GM23248 (cell line): ENCODE data around the gene IGF2BP3.

ENCODE experiments used
- EZH2 ChIP-seq: fragments of 200-600 bp; sonication (generic); IDR thresholded peaks from 2 replicates; pipeline ENCODE4 v1.6.1; 2018; ENCODE audit warnings: antibody characterized with exemption, mild to moderate bottlenecking; ENCODE audit not compliant: insufficient read depth, poor library complexity, severe bottlenecking
- EZH2phosphoT487 ChIP-seq: fragments of 200-600 bp; sonication (generic); IDR thresholded peaks from 2 replicates; pipeline ENCODE4 v1.6.1; 2018; ENCODE audit warnings: antibody characterized with exemption, moderate library complexity, mild to moderate bottlenecking, low read depth; ENCODE audit not compliant: insufficient read depth

DNA sequence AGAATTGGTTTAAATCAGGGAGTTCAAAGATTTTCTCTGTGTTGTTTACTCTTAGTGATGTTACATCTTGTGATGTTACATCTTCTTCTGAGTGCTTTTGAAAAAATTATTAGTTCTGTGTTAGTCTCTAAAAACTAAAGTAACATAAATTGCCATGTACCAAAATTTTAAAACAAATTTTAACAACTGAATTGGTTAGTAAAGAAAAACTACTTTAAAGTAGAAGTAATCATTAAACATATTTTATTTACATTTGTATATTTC is 5.2 kb upstream of the IGF2BP3 start:
- no peak for TF ChIP-seq EZH2
- TF ChIP-seq EZH2phosphoT487: no peak
